ENCODE results near the gene NLRC5. TPM values are rescaled to one million over a fixed set of nuclear protein-coding genes. Genes with fewer than 3 reads are reported as not detected.

NLRC5 gene
- total and polyA plus RNA-seq, 9 of the 15 experiments (the other 6 are each of a cell fraction or from before 2014, with no cell fraction given), result 0.59 to 0.71 TPM; not detected in 7

GRCh38 chr16:56969769-56970168 is 19.6 kb upstream of the NLRC5 start:
- Histone ChIP-seq H3K79me2 (ENCODE audit: control insufficient read depth, insufficient read depth, low read length) (no peaks in the 10 kb centered on the region), H3K9me1 (ENCODE audit: control insufficient read depth, insufficient read depth, low read length) (no peaks in the 10 kb centered on the region), H3K36me3 (ENCODE audit: control insufficient read depth, insufficient read depth, low read length) (no peaks in the 10 kb centered on the region), H3K4me3 (no peak overlapping the region), H3K4me2 (ENCODE audit: insufficient read depth, low read length) (no peak overlapping the region), H3K27ac (ENCODE audit: extremely low read depth, low read depth, low read length) (no peak overlapping the region), H2AFZ (ENCODE audit: low read depth, low read length) (no peak overlapping the region), H4K20me1 (replicated peaks; ENCODE audit: control insufficient read depth, insufficient read depth, low read length) (no peaks in the 10 kb centered on the region), H3K9ac (ENCODE audit: insufficient read depth in 1 of 2, low read depth in 2 of 2, low read length in 2 of 2) (no peak overlapping the region), H3K4me1 (replicated peaks in 1 of 2; ENCODE audit: control insufficient read depth in 2 of 2, insufficient read depth in 2 of 2, low read length in 2 of 2) (peaks cover 2 to 5% of the 10 kb centered on the region in 2 experiments; a peak in 4 of 5 replicates), H3K27me3 (ENCODE audit: control insufficient read depth in 2 of 2, insufficient read depth in 2 of 2, low read length in 2 of 2) (peaks cover 11 to 32% of the 10 kb centered on the region in 2 experiments; a peak in 4 of 5 replicates), H3K9me3 (replicated peaks; ENCODE audit: control insufficient read depth, insufficient read depth, low read depth, low read length) (peaks cover 2% of the 10 kb centered on the region; the same call in 1 of the 2 replicates)
- intact Hi-C loops (cut with micrococcal nuclease) (no loop called here), in situ Hi-C loops (cut with MboI) (no loop called here)
- CTCF ChIA-PET (ENCODE audit: low intra/inter-chr PET ratio), result no interaction called here
- TF ChIP-seq CTCFL (IDR thresholded peaks at IDR 0.05; ENCODE audit: borderline replicate concordance, insufficient read depth, low read depth, low read length, poor library complexity, severe bottlenecking) (no peak), ATF6 (CRISPR knock-in tag; IDR thresholded peaks at IDR 0.05) (no peak), PRPF4 (IDR thresholded peaks at IDR 0.05; ENCODE audit: insufficient read depth, low read depth, low read length, poor library complexity, severe bottlenecking) (no peak), NFYB (IDR thresholded peaks at IDR 0.05; ENCODE audit: extremely low read depth, insufficient read length) (no peak), HES1 (IDR thresholded peaks at IDR 0.05; ENCODE audit: low read depth) (no peak), CAMTA2 (CRISPR knock-in tag; conservative IDR thresholded peaks at IDR 0.05) (no peak)
- BruUV-seq (replicated peaks), result no TSS peak
- no peak for ATAC-seq
- no peak for DNase-seq (ENCODE audit: extremely low read depth in 1 of 4, low spot score in 3 of 4)
- FAIRE-seq, result no peak
- POLR2A ChIA-PET, result interaction anchor here (0.7 to 1.3 kb wide), 3 partner anchors 15 to 22 kb away, joined by 3 to 4 read pairs (median 3); no protein-coding TSS in a partner anchor
- 11% methylated on average over 7 of the region's 7 CpGs for WGBS (ENCODE audit: insufficient coverage, low coverage, missing lambda C conversion rate)
